SK-MEL-5 (cell line): ENCODE measurements around the gene KIF1A. TPM values are rescaled to one million over a fixed set of nuclear protein-coding genes. Genes with fewer than 3 reads are reported as not detected.
"Not testable (repeated sequence)": the region's sequence is repeated elsewhere in the genome, so short reads cannot be mapped to it uniquely, and the experiment has no call there.

Experiments
- DNase-seq: peaks from one replicate; pipeline ENCODE4 v3.0.0-alpha.2; 2016; ENCODE audit warnings: low read depth, low spot score
- in situ Hi-C: cut with HindIII; loops from 2 replicates; pipeline ENCODE4 v1.10.0; 2016; ENCODE audit warnings: low sequenced_read_pairs, high pct_unique_total_duplicates, low pct_unique_long_range_greater_than_20kb
- total RNA-seq: library from RNA; depleted of rRNA; stranded (reverse); fragments of >200 nt; shearing (Covaris generic); gene quantifications from 2 replicates; pipeline ENCODE4 v1.2.3, GENCODE V29; 2014

The KIF1A gene
- total RNA-seq, 1 experiment from 2014 or later: 0.50 TPM

DNA sequence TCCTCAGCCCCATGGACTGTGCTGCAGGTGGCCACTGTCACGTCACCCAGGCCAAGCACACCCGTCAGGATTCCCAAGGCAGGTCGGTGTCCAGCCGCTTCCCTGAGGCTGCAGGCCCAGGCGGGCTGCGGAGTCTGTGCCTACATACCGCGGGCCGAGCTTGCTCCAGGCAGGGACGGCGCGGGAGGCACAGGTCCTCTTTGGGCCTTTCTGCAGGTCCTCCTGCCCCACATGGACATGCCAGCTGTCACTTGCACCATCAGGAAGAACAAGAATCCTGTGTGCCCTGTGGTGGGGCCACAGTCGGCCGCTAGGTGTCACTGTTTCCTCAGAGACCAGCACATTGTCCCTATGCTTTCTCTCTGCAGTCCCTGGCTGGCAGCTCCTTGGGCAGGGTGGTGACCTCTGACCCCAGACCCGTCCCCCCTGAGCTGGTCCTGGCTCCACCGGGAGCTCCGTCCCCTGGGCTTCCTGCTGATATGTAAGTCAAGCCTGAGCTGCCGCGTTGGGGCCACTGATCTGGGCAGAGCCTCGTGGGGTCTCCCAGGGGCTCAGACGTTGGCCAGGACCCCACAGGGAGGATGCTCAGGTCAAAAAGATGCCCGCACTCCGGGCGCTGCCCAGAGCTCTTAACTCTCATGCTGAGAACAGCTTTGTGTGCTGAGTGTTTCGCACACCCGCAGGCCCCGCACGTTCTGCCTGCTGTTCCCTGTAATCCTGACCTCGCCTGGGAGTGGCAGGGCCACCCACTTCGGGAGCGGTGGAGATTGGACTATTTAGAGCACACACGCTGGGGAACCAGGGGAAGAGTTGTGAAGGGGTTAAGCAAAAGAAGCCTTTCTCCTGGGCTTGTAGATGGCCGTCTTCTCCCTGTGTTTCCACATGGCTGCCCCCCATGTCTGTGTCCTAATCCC lies 31.3 kb upstream of the KIF1A start:
- in situ Hi-C loops: no loop called here
- peak; percentile 75 for DNase-seq

DNA sequence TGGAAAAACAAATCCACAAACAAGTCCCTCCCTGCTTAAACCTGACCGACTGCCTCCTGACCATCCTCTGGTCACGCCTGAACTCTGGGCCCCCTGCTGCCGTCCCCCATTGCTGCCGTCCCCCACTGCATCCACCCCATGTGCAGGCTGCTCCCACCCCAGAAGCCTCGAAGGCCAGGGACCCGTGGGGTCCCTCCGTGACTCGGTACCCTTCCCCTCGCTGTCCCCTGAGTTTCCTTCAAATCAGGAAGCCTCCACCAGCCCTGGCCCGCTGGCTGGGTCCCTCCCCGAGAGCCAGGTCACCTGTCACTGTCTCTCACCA lies 30.7 kb upstream of the KIF1A start:
- no peak for DNase-seq
- in situ Hi-C loops: no loop called here

DNA sequence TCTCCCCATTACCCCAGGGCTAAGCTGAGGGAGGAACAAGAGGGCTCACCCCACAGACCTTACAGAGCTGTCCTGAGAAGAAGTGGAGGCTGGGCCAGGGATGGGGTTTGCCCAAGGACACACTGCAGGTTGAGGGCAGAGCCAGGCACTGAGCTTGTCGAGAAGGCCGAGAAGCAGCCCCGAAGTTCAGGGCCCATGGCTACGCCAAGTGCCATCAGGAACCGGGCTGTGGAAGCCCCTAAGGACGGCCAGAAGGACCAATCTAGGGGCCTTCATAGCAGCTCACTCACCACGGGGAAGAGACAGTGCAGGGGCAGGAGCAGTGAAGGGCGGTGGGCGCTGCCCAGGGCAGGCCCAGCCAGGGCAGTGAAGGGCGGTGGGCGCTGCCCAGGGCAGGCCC lies 30.0 kb upstream of the KIF1A start:
- in situ Hi-C loops: no loop called here
- no peak for DNase-seq

DNA sequence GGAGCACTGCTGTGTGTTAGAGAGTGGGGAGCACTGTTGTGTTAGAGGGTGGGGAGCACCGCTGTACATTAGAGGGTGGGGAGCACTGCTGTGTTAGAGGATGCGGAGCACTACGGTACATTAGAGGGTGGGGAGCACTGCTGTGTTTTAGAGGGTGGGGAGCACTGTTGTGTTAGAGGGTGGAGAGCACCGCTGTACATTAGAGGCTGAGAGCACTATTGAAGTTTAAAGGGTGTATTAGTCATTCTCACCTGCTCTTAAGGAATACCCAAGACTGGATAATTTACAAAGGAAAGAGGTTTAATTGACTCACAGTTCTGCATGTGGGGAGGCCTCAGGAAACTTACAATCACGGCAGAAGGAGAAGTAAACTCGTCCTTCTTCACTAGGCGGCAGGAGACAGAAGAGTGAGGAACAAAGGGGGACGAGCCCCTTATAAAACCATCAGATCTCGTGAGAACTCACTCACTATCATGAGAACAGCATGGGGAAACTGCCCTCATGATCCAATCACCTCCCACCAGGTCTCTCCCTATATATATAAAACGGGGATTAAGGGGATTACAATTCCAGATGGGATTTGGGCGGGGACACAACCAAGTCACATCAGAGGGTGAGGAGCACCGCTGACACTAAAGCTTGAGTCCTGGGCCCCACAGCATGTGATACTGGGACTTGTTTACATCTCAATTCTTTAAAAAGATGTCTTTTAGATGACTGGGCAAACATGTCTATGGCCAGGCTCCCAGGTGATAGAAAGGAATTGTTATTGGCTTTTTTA lies 29.1 kb upstream of the KIF1A start:
- no peak for DNase-seq
- in situ Hi-C loops: no loop called here

DNA sequence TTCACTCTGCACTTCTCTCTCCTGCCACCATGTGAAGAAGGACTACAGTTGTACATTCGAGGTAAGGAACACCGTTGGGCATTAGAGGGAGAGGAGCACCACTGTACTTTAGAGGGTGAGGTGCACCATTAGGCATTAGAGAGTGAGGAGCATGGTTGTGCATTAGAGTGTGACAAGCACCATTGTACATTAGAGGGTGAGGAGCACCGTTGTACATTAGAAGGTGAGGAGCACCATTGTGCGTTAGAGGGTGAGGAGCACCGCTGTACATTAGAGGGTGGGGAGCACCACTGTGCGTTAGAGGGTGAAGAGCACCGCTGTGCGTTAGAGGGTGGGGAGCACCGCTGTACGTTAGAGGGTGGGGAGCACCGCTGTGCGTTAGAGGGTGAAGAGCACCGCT lies 27.8 kb upstream of the KIF1A start:
- no peak for DNase-seq
- in situ Hi-C loops: no loop called here

DNA sequence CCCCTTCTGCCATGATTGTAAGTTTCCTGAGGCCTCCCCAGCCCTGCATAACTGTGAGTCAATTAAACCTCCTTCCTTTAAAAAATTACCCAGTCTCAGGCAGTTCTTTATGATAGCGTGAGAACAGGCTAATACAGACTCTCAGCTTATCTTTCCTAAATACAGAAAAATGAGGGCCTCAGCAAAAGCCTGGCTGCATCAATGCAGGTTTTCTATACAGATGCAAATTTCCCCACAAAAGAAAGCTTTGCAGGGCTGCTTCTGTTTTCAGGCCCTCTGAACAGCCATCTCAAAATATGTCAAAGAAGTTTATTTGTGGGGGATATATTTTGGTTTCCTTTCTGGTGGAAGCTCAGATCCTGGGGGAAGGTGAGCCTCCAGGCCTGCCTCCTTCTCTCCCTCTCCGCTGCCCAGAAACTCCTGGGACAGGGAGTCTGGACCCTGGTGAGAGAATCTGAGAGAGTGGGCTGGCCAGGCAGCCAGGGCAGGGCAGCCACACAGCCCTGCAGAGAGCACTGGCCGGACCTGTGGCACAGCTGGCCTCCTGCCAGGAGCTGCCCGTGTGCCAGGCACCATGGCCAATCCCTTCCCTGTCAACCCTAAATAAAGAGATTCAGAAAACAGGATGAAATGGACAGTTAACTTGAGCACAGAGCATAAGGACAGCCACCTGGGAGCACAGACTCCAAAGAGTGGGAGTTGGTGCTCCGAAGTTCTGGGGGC lies 27.0 kb upstream of the KIF1A start:
- DNase-seq: no peak
- in situ Hi-C loops: no loop called here

DNA sequence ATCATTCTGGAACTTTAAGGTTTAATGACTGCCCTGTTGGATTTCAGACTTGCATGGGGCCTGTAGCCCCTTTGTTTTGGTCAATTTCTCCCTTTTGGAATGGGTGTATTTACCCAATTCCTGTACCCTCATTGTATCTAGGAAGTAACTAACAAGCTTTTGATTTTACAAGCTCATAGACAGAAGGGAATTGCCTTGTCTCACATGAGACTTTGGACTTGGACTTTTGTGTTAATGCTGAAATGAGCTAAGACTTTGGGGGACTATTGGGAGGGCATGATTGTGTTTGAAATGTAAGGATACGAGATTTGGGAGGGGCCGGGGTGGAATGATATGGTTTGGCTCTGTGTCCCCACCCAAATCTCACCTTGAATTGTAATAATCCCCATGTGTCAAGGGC lies 26.3 kb upstream of the KIF1A start:
- in situ Hi-C loops: not testable (repeated sequence)

DNA sequence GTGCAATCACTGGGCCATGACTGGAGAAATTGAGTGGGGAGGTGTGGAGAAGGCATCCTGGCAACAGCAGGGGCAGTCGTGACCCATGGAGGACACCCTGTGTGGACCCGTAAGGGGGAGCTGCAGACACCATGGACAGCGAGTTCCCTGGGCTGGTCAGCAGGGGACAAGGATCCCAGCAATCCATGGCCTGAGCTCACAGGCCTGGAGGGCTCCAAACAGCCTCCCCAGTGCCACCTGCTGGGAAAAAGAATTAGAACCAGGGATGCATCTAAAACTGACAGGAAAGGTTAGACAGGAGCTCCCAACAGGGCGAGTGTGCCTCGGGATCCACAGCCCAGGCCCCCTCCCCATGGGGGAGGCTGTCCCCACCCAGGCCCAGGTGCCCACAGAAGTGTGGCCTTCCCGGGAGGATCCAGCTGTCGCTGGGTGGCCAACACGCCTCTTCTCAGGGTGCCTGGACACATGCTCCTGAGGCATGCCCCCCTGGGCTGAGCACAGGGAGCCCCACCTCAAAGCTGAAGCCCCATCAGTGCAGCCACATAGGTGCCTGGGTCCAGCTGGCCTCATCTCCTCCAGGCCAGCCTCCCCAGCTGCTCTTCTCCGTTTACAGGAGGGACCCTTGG lies 20.5 kb upstream of the KIF1A start:
- in situ Hi-C loops: no loop called here

More for the DNA sequence above, 26.3 kb upstream of the KIF1A start:
- DNase-seq: not testable (repeated sequence)

DNA sequence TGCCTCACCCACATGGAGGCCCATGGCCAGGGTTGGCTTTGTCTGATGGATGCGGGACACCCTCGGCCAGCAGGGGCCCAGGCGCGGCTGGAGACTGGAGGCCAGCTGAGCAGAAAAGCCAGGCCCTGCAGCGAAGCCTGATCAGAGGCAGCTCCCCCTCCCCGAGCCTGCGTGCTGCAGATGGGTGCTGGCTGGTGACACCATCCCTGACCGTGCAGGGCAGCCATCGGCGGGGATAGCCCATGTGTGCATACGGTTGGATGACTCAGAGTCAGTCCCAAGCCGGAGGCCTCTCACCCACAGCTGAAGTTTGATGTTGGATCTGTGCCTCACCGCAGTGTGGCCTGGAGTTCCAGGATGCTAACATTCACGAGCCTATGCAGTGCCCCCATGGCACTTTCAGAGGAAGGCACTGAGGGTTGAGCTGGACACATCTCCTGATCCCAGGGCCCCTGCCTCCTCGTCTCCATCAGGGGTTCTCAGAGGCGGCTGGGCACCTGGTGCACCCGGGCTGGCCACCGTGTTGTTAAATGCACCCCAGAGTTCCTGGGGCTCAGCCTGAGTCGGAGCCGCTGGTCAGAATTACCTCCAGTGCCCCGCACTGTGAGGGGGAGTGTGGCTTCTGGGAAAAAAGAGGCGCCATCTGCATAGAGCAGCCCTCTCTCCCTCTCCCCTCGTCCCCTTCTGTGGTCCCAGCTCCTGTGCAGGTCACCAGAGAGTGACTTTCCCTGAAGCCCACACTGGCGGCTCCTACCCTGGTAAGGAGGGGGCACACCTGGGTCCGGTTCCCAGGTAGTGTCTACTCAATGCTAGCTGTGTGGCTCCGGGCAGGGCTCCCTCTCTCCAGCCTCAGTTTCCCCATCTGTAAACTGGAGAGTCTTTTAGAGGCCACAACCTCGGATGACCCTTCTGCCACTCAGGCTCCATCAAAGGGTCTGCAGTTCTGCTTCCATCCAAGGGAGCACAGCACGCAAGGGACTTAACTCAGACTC lies 19.4 kb upstream of the KIF1A start:
- DNase-seq: peak; percentile 11
- in situ Hi-C loops: no loop called here

More for the DNA sequence above, 20.5 kb upstream of the KIF1A start:
- peak; percentile 84 for DNase-seq

DNA sequence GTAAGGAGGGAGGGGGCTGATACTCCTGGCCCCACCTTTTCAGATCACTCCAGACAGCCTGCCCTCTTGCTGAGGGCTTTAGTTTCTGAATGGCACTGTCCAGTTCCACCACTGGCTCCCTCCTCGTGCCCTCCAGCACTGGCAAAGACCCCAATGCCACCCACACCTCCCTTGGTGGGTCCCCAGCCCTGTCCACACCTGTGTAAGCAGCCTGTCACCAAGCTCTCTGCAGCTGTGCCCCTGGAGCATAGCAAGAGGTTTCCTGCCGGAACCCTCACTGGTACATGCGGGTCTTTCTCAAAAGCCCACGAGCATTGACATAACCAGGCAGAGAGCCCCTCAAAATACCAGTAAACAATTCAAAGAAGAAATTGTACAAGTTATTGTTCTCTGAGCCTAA lies 17.6 kb upstream of the KIF1A start:
- in situ Hi-C loops: no loop called here

DNA sequence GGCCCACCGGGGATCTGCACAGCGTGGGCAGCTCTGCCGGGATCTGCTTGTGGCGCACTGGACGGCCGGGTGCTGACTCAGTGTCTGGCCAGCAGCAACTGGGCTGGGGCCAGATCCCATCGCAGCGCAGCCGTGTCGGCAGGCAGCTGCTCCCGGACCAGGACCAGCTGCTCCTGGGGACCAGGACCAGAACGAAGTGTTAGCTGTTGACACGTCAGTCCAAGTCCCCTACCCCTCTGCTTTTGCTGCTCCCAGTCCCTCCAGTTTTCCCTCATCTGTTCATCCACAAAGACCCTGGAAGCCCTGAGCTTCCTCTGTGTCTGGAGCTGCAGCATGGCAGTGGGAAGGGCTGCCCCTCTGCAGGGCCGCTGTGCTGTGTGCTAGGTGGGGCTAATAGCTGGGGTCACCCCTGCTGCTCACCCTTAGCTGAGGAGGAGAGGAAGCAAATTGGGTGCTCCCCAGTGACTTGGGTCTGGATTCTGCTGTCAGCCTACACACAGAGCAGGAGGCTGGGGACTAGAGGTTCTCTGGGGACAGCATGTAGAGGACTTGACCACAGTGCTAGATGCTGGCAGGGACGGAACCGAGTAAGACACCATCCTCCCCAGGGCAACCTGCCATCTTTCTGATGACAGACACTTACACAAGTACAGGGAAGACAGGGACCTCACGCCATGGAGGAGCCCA lies 16.9 kb upstream of the KIF1A start:
- DNase-seq: no peak
- in situ Hi-C loops: no loop called here

More for the DNA sequence above, 17.6 kb upstream of the KIF1A start:
- DNase-seq: no peak

DNA sequence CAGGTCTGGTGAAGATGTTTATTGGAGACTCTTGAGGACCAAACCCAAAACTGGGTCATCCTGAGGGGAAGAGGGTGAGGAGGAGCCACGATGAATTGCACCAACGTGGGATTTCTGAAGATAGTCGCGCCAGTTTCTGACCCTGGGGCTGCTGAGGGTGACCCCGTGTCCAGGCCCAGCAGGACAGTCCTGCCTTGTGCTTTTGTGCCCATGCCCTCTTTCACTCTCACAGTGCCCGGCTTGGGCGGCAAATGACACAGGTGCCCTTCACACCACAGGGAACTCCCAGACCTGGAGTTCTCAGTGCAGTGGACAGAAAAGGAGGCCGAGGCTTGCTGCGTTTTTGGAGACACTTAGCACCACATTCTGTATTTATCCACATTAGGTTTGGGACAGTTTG lies 15.5 kb upstream of the KIF1A start:
- DNase-seq: no peak
- in situ Hi-C loops: no loop called here

DNA sequence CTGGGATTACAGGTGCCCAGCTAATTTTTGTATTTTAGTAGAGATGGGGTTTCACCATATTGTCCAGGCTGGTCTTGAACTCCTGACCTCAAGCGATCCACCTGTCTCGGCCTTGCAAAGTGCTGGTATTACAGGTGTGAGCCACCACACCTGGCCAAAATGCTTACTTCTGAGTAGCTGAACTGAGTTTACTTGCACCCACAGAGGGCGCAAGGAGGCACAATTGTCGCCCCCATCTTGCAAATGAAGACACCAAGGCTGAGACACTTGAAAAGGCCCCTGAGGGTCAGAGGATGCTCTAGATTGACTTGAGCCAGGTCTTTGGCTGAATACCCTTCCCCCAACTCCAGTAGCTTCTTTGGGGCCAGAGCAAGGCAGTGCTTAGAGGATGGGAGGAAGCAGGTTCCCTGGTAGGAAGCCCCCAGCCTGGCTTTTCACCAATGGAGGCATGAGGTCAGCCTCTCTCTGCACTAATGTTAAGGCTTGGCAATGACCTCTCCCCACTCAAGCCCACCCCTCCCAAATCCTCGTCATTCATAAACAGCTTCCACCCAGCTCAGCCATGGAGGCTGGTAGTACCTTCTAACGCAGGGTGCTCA lies 14.5 kb upstream of the KIF1A start:
- in situ Hi-C loops: no loop called here

DNA sequence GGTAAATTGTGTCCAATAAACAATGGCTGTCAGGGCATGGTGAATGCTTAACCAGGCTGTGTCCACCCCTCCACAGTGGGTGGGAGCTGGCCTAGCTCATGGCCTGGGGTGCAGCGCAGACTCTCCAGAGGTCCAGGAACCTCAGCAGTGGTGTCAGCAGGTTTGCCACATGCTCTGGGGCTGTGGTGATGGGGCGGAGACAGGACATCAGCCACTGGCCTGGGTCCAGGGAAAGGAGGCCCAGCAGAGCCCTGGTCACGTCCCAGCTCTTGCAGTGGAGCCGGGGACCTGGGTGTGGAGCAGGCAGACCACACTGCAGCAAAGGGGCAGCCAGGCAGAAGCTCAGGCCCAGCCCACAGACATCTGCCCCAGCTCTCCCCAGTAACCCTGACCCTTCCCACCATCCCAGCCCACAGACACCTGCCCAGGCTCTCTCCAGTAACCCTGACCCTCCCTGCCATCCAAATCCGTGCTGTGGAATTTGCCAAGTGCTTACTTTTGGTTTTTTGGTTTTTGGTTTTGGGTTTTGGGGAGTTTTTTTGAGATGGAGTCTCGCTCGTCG lies 13.8 kb upstream of the KIF1A start:
- DNase-seq: no peak
- in situ Hi-C loops: no loop called here

More for the DNA sequence above, 14.5 kb upstream of the KIF1A start:
- DNase-seq: no peak

DNA sequence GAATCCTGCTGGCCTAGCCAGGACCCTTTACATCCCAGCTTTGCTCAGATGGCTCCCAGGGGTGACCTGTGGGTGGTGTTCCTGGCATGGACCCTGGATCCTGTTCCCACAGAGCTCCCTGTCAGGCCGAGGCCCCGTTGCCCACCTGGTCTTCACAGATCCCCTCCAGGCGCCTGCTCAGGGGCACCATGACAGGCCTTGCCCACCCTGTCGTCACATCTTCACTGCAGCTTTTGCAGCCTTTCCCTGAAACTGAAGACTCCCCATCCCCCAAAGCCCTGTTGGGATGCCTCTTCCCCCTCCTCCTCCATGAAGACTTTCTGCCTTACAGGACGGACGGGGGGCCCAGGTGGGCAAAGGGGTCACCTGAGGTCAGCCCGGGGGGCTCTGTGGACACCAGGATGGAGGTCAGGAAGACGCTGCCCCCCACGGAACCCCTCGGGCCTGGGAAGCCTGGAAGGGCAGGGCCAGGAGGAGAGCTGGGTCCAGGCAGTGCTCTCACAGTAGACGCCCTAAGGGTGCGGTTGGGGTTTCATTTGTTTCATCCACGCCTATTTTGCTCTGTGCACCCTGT lies 13.0 kb upstream of the KIF1A start:
- DNase-seq: no peak
- in situ Hi-C loops: no loop called here
